Left kidney (tissue), 2 donors: ENCODE results near the gene SLC9A7. TPM values are rescaled to one million over a fixed set of nuclear protein-coding genes. Genes with fewer than 3 reads are reported as not detected.

Source experiments
- DNase-seq: peaks from one replicate; pipeline ENCODE4 v3.0.0-alpha.2; 2013
- polyA plus RNA-seq: library from polyadenylated mRNA; unstranded; fragments of 120-200 nt; gene quantifications from one replicate; pipeline ENCODE4 v1.2.1, GENCODE V29; 2013; ENCODE audit not compliant: insufficient read length

SLC9A7 gene
- polyA plus RNA-seq, 1 donor = 4.6 TPM

DNA sequence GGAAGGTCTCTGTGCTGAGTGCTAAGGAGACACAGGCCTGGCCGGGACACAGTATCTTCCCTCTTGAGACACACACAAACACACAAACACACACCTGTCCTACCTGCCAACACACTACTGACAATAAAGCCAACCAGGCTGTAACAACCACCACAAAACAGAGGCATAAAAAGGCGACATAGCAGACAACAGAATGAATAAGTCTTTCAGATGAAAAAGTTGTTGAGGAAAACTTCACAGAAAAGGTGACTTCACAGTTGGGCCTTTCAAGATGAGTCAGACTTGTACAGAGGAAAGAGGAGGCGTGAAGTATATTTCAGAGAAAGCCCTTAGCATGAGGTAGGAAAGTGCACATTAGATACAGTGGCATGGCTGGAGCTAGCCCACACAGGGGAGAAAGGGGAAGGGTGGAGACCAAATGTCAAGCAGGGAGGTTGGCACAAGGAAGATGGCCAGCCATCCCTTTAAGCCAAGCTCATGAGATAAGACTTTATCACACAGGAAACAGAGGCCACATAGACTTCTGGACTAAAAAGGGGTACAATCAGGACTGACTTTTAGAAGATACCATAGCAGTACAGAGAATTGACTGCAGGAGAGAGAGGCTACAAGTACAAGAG, 54.0 kb downstream of the SLC9A7 start:
- DNase-seq = no peak

DNA sequence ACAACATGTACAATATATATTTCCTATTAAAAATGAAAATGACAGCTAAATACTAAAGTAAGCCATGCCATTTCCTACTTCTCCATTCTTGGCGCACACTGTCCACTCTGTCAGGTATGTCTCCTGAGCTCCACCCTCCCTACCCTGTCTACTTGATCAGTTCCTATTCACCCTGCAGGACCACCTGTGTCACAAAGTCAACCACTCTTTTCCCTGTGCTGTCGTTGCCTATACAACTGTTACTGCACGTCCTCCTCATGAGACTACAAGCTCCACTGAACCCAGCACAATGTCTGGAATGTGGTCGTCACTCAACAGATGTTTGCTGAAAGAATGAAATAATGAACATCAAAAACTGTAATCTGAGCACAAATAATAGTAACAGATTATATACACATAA, 54.9 kb downstream of the SLC9A7 start:
- no peak for DNase-seq

DNA sequence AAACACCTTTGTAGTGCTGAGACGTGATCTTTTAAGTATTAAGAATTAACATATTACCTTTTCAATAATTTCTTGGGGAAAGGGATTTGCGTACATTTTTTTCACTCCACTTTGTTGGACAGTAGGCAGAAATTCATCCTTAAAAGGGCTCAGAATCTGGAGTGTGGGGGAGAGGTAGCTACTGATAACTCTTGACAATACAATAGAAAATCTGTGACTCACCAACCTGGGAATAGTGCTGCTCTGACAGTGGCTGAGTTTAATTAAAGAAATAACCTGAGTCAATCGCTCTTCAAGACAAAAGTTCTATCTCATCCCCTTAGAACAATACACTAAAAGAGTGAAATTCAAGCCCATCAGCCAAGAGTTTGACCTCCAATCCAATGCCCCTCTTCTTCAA, 60.2 kb downstream of the SLC9A7 start:
- DNase-seq = no peak

DNA sequence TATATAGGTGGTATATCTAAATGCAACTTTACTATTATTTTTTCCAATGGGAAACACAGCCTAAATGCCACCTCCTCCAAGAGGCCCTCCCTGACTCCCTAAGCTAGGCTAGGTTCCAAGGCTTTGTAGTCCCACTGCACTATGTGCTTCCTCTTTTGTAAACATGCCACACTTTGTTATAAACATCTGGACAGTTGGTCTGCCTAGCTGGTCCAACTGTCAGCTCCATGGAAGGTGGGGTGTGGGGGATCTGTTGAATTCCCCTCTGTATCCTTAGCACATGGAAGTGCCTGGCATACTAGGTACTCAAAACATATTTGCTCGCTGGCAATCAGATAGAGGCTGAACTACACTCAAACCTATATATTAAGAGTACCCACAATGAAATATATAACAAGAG, 63.4 kb downstream of the SLC9A7 start:
- no peak for DNase-seq

DNA sequence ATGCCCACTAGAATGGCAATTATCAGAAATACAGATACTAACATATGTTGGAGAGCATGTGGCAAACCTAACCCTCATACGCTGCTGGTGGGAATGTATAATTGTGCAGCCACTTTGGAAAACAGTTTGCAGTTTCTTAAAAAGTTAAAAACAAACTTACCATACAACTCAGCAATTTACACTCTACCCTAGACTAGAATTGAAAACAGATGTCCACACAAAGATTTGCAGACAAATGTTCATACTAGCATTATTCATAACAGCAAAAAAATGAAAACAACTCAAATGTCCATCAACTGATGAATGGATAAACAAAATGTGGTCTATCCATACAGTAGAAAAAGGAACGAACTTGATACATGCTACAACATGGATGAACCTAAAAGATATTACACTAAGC, 64.4 kb downstream of the SLC9A7 start:
- DNase-seq = no peak

DNA sequence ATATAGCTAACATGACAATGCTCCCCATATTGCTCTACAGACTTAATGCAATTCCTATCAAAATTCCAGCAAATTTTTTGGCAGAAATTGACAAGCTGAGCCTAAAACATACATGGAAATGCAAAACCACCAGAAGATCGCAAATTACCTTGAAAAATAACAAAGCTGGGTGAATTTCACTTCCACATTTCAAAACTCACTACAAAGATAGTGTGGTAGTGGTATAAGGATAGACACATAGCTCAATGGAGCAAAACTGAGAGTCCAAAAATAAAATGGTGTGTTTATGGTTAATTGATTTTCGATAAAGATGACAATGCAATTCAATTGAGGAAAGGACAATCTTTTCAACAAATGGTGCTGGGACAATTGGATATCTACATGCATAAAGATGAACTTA, 65.8 kb downstream of the SLC9A7 start:
- DNase-seq = no peak

DNA sequence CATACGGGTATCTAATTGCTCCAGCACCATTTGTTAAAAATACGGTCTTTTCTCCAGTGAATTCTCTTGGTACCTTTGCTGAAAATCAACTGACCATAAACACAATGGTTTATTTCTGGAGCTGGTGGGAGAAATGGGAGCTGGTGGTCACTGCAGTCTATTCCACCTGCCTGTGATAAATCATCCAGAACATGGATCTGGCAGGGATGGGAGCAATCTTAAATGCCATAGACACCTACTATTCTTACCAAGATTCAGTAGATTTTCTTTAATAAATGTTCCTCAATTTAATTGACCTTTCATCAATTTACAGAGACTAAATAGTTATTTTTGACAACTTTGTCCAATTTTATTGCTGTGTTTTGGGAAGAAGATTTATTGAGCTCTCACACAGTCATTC, 68.1 kb downstream of the SLC9A7 start:
- DNase-seq = no peak

DNA sequence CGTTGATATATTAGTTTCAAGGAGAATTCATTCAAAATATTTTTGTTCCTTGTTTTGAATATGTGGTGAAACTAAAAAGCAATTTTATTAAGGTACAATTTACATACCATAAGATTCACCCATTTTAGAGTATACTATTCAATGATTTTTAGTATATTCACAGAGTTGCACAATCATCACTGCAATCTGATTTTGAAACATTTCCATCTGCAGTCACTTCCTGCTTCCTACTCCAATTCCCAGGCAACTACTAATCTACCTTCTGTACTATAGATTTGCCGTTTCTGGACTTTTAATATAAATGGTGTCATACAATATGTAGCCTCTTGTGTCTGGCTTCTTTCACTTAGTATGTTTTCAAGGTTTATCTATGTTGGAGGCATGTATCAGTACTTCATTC, 71.3 kb downstream of the SLC9A7 start:
- DNase-seq = no peak

DNA sequence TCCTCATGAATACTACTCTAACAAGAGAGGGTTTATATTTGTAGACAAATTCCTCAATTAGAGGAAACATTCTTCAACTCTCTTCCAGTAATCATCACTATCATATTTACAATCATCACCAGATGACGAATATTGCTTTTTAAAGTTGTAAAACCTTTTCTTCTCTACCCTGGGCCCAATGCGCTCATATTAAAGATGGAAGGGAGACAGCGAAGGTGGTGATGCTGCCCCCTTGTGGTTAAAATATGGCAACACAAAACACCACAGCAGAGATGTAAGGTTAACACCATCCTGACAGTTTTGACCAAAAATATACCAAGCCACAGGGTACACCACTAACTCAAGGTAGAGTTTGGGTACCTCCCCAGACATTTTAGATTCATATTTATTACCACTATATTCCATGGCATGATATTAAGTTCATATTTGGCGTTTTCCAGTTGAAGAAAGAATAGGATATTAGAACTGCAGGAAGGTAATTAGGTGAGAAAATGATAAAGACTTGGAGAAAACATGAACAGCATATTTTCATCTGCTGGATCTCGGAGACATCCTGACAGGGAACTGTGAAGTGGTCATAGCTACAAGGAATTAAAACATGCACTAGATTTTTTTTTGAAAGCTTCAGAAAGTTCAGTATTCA, 72.8 kb downstream of the SLC9A7 start:
- peak; percentile 13 for DNase-seq

DNA sequence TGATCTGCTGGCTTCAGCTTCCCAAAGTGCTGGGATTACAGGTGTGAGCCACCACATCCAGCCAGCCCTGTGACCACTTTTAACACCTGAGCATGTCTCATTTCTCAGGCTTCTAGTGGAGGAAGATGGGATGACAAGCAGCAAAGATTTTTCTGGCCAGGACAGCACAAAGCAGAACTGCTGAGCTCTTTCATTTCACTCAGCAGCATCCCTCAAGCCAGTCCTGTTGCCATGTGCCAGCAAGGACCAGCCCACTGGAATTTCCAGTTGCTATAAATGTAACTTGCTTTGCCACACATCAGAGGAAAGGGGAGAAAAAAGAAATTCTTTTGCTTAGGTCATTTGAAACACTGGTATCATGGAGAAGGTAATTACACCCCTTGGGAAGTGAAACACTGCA, 75.9 kb downstream of the SLC9A7 start:
- no peak for DNase-seq

DNA sequence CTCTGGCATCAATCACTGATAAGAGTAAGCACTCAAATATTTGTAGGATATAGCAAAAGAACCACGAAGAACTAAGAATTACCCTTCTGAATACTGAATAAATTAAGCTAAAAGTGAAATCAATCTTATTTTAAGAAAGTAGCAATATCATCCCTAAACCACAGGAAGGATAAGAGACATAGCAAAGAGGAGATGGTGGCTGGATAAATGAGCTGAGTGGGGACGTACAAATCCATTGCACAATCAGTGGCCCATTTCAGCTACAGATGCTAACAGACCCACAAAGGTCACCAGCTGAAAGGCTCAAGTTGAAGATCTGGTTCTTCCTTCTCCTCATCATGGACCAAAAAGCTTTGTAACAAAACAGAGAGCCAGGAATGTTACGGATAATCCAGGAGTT, 77.1 kb downstream of the SLC9A7 start:
- no peak for DNase-seq

DNA sequence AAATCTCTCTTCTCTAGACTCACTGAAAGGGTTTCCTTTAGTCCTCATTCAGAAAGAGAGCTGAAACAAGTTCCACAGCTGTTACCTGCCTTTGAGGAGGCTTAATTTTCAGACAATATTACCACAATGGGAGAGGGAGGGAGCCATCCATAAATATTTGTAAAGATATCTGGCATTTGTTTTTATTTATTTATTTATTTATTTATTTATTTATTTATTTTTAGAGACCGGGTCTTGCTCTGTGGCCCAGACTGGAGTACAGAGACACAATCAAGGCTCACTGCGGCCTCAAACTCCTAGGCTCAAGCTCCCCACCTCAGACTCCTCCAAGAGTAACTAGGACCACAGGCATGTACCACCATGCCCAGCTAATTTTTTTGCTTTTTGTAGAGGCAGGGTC, 80.7 kb downstream of the SLC9A7 start:
- no peak for DNase-seq

DNA sequence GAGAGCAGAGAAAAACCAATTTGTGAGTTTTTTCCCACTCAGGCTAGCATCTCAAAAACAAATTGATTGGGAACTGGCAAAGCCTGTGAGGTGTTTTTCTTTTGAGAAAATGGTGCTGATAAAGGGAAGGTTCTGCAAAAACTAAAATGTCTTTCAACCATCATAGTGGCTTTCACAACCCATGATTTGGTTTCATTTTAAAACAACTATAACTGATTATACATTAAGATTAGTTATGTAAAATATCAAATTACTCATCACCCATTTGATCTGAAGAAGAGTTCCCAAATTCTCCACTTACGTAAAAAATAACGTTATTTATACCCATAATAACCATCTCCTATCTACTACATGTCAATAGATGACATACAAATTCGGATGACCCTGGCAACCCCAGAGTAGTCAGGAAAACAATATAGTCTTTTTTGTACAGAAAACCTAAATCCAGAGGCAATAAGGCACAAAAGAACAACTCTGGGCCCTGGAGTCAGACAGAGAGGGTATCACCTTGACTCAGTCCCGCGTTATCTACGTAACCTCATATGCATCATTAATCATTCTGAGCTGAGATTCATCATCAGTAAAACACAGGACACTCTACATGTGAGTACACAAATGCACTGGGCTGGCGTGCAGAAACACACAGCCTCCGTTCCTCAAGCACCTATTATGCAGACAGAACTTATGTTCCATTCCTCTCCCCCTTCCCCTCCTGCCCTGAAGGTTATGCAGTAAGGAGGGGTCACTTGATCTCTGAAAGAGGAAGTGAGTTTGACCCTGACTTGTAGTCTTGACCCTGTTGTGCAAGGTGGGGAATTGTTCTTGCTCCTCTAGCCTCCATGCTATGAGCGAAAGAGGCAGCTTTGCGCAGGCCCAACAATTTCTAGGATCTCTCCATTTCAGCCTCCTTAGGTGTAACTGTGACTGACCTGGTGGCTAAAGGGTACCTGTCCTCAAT, 82.2 kb downstream of the SLC9A7 start:
- DNase-seq = no peak

DNA sequence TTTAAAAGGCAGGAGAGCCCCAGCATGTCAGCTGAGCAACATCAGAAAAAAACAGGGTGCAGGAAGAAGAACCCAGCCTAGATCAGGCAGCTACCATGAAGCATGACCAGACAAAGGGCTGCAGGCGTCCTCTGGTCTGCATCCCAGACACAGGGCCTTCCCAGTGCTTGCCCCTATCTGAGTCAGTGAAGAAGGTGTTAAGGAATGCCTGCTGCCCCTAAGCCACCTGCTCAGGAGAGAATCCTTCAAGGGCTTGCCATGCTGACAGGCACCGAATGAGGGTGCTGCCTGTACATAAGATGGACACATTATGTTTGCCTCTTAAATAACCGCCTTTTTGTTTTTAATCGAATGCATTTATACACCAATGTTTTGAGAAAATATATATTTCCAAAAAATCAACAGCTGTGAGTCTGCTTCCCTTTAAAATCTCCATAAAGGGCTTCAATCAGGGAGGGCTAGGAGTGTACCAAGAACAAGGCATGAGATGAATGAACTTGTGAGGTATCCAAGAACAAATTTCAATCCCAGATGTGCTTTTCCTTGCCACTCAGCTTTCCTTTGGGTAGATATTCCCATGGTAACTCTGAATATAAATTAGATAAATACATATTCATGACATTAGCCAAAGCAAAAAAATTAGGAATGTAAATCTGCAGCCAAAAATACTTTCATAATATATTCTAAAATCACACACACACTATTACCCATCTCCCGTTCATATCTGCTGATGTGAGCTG, 85.1 kb downstream of the SLC9A7 start:
- no peak for DNase-seq

DNA sequence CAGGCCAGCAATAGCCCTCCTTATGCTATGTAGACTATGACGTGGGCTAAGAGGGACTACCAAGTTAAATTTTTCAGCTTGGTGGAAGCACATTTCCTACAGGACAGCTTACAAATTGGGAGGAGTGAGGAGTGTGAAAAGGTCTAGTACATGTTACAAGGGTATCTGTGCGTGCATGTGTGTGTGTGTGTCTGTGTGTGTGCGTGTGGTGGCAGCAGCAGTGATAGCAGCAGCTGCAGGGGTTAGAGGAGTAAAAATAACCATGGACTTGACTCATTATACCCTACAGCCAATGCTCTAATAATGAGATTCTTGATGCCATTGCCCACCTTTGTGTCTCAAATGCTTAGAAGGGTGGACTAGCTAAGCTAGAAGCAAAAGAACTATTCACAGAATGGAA, 88.6 kb downstream of the SLC9A7 start:
- DNase-seq = no peak

DNA sequence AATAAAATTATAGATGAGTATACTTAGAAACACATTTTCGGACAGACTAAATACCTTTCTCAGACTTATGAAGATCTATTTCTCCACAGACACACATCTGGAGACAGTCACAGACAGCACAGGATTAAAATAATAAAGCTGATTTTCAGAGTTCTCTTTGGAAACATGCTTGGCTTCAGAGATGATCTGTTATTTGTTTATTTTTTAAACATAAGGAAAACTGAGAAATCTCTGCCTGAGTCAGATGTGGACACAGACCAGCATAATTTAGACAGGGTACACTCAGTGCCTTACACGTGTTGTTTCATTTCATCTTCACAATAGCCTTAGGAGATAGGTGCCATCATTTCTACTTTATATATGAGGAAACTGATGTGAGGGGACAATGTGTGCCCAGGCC, 92.1 kb downstream of the SLC9A7 start:
- DNase-seq = no peak

DNA sequence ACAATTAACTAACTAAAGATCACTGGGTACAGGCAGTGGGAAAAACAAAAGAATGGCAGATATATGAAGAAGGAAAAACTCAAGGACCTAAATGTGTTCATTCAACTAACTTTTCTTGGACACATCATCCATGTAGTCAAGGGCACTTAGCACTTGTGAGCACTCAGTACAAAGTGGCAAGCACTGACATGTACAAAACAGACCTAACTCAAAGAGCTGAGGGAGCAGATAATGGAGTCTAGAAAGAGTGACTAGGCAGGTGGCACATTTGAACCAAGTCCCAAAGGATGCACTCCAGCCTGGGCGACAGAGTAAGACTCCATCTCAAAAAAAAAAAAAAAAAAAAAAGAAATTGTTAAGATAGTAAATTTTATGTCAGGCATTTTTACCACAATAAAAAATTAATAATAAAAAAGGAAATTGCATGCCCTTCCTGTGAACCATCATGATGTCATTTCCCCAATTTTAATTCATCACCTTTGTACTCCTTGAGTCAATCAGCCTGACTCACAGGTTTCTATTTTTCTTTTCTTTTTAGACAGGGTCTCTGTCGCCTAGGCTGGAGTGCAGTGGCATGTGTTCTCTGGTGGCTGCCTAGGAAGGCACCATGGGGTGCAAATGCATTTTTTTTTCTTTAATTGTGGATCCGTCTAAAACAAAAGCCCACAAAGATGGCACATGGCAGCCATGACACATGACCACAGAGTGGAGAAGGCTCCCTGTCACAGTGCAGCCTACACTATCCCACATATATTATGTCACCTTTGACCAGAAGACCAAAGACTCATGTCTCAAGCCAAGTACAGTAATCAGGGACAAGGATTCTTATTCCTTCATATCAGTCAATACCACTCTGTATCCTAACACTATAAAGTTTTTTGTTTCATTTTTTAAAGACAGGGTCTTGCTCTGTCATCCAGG, 93.4 kb downstream of the SLC9A7 start:
- DNase-seq = no peak

DNA sequence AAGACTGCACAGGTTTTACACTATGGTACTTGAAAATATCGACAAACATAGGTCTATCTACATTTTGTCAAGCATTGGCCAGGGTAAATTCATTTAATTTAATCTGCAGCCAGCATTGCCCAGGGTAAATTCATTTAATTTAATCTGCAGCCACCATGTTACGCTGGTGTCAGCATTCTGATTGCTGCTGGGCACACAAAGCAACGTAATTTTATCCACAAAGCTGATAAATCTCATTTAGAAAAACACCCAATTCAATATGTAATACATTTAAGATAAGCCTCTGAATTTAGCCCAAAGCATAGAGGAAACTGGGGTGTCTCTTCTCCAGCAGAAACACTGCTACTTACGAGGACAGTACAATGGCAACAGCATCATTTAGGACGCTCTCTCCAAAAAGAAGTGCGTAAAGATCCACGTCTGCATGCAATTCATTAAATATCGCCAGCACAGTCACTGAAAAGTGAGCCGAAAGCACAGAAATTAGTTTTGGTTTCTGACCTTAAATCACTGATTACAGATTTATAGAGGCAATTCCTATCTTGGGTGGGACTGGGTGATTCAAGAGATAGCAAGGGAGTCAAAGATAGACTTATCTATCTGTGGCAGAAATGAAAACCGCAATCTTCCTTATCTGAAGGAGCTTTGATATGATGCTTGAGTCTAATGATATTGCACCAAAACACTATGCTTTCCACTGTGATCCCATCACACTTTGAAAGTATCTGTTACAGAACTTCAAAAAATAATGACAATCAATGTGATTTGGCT, 96.5 kb downstream of the SLC9A7 start:
- DNase-seq = no peak

DNA sequence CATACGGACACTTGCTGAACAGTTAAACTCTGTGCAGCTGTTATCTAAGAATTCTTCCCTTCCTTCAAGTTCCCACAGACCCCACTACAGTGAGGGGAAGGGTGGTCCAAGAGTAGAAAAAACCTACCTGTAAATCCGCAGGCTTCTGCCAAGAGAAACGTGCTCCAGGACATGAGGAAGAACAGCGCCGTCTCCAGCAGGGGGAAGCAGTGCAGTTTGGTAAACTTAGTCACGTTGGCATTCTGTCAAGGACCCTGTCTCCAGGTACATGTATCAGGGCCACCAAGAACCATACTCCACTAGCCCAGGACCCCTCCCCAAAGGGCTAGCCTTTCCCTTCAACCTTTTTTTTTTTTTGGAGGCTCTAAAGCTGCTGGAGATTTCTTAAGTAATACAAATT, 105.4 kb downstream of the SLC9A7 start:
- DNase-seq = no peak

DNA sequence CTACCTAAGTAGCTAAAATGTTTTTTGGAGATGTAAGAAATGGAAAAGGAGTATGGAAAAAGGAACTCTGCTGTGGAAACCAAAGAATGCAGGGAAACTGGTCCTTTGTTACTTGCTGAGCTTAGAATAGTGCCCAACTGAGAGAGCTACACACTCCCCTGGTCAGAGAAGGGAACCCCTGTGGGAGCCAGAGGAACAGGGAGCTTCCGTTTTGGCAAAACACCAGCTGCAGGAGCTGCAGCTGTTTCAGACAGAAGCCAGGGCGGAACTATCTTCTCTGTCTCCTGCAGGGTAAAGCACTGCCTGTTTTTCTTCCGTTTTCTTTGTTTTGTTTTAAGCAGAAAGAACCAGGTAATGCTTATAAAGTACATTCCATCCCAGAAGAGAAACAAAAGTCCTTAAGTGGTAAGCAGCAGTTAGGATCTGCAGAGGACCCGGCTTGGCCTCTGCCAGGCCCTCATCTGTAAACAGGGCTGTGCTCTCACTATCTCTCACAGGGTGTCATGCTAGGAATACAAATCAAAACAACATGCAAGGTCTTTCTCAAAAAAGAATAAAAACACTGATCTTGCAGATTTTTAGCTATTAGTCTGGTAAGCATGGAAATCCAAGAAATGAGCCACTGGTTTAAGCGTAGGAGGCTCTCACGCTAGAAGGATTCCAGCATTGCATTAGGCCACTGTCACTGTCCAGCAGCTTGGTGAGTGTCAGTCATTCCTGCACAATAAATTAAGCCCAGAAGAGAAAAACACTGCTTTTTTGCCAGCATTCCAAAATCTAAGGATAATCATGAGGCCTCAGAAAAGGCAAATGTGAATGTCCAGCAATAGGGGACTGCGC, 109.3 kb downstream of the SLC9A7 start:
- no peak for DNase-seq
